NCI-H1436 treated with DMSO at 0.1 percent for 48 hours (cell line): ENCODE results near the gene ACOXL.
"Not testable (repeated sequence)": the region's sequence is repeated elsewhere in the genome, so short reads cannot be mapped to it uniquely, and the experiment has no call there.

ENCODE experiments used
- DNase-seq: peaks from one replicate; lab custom pipeline; 2025; lab: John Stamatoyannopoulos, UW

ACOXL gene

DNA sequence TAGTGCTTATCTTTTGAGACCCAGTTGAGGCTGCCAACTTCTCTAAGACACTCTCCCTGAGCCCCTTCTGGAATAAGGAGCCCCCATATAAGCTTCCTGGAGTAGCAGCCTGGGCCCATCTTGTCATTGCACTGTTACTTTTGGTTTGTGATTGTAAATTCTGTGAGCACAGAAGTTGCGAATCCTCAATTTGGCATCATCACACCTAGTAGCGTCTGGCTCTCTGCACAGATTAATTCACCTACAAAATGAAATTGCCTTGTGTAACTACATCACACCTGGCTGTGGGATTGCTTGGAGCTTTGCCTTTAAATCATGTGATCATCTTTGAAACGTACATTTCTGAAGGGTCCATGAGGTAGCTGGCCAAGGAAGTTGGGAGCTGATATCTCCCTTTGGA is 195.2 kb downstream of the ACOXL start:
- no peak for DNase-seq

DNA sequence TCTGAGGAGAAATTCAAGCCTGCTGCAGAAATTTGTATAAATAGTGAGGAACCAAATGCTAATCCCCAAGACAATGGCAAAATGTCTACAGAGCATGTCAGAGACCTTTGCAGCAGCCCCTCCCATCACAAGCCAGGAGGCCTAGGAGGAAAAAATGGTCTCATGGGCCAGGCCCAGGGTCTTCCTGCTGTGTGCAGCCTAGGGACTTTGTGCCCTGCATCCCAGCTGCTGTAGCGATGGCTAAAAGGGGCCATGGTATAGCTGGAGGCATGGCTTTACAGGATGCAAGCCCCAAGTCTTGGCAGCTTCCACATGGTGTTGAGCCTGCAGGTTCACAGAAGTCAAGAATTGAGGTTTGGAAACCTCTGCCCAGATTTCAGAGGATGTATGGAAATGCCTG is 197.2 kb downstream of the ACOXL start:
- DNase-seq = no peak

DNA sequence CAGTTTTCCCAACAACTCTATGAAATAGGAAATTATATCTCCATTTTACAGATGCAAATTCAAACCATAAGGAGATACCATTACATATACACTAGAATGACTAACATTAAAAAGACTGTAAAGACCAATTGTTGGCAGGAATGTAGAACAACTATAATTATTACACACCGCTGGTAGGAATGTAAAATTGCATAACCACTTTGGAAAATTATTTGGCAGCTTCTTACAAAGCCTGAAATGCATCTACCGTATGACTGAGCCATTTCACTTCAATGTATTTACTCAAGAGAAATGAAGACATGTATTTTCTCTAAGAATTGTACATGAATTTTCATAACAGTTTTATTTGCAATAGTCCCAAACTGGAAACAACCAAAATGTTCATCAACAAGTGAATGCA is 199.3 kb downstream of the ACOXL start:
- no peak for DNase-seq

GRCh38 chr2:110933420-110933819 is 201.0 kb downstream of the ACOXL start:
- no peak for DNase-seq

- no peak for DNase-seq
Measured at GRCh38 chr2:110934948-110935347, 202.6 kb downstream of the ACOXL start.

- DNase-seq = no peak
Measured at GRCh38 chr2:110940376-110940910, 208.1 kb downstream of the ACOXL start.

- DNase-seq = no peak
Measured at GRCh38 chr2:110941226-110941625, 208.9 kb downstream of the ACOXL start.

DNA sequence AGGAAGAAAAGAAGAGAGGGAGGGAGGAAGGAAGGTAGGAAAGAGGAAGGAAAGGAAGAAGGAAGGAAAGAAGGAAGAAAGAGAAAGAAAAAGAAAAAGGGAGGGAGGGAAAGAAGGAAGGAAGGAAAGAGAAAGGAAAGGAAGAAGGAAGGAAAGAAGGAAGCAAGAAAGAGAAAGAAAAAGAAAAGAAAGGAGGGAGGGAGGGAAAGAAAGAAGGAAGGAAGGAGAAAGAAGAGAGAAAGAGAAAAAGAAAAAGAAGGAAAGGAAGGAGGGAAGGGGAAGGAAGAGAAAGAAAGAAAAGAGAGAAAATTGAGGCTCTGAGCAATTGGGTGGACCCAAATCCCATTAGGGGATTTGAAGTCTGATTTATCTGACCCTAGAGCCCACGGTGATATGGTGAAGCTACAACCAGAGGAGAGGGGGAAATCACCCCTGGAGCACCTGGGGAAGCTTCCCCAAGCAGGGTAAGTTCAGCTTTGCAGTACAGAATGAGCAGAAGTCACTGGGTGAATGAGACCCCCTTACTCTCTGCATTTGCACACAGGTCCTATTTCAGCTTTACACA is 210.8 kb downstream of the ACOXL start:
- DNase-seq = no peak

- DNase-seq = no peak
Measured at GRCh38 chr2:110946902-110947301, 214.5 kb downstream of the ACOXL start.

GRCh38 chr2:110948027-110948674 is 215.8 kb downstream of the ACOXL start:
- DNase-seq = no peak

DNA sequence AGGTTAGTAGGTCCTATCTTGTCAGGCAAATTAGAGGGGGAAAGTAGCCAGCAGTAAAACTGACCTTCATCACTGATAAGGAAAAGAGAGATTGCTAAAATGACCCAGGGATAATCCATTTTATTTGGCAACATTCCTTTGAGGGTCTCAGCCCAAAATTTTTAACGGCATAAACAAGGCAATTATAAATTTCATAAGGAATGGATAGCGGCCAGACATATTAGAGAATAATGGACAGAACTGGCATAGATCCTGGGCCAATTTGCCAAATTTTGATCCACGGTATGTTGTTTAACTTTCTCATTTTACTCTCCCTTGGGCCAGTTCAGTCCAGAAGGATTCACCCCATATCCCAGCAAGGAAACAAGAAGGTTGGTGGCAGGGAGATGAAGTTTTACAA is 217.9 kb downstream of the ACOXL start:
- no peak for DNase-seq

- no peak for DNase-seq
Measured at GRCh38 chr2:110955045-110955444, 222.7 kb downstream of the ACOXL start.

- no peak for DNase-seq
Measured at GRCh38 chr2:110955556-110955955, 223.2 kb downstream of the ACOXL start.

DNA sequence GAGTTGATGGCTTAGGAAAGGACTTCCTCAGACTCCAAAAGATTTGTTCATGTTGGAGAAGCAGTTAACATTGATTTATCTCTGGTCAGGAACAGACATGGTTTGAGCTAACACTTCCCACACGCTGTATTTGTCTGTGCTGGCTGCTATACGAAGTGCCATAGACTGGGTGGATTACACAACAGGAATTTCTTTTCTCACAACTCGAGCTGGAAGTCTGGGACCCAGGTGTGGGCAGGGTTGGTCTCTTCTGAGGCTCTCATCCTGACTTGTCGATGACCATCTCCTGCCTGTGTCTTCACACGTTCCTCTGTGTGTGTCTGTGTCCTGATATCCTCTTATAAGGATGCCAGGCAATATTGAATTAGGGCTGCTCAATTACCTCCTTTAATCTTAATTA is 224.9 kb downstream of the ACOXL start:
- no peak for DNase-seq

GRCh38 chr2:110958346-110959119 is 226.2 kb downstream of the ACOXL start:
- no peak for DNase-seq

GRCh38 chr2:110959198-110959597 is 226.8 kb downstream of the ACOXL start:
- DNase-seq = no peak

DNA sequence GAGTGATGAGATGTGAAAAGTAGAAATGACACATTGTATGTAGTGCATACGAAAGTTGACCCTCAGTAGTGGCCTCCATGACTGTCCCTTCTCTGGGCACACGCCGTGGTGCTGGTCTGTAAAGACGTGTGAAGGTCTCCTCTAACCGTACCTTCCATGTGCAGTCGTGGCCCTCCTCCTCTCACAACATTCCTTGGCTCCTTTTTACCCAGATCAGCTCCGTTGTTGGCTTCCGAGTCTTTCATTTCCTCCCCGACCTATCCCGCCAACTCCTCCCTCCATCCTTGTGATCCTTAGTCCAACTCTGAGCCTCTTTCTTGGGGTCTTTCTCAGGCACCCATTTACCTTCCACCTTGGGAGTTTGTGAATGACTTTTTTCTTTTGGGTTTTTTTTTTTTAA is 227.9 kb downstream of the ACOXL start:
- DNase-seq = no peak

DNA sequence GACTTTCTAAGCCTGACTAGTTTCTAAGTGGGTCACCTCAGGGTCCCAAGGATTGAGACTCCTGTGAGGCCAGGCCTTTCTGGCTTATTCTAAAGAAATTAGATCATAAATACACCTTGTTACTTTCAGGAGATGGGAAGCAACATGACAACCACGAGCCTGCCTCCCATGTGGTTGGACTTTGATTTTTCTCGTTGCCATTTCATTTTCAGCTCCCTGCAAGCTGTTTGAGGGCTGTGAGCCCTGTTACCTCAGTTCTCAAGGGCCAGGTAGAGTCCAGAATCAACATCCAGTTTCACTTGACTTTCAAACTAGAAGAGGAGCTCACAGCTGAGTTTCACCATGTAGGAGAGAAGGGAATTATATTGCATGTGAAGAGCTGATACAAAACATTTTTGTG is 228.6 kb downstream of the ACOXL start:
- DNase-seq = no peak

DNA sequence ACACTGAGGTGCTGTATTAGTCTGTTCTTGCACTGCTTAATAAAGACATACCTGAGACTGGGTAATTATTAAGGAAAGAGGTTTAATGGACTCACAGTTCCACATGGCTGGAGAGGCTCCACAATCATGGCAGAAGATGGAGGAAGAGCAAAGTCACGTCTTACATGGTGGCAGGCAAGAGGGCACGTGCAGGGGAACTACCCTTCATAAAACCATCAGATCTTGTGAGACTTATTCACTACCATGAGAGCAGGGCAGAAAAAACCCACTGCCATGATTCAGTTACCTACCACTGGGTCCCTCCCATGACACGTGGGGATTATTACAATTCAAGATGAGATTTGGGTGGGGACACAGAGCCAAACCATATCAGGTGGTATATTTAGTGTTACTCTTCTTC is 229.3 kb downstream of the ACOXL start:
- not testable (repeated sequence) for DNase-seq

GRCh38 chr2:110969696-110970095 is 237.3 kb downstream of the ACOXL start:
- no peak for DNase-seq

GRCh38 chr2:110970201-110970600 is 237.8 kb downstream of the ACOXL start:
- DNase-seq = no peak

DNA sequence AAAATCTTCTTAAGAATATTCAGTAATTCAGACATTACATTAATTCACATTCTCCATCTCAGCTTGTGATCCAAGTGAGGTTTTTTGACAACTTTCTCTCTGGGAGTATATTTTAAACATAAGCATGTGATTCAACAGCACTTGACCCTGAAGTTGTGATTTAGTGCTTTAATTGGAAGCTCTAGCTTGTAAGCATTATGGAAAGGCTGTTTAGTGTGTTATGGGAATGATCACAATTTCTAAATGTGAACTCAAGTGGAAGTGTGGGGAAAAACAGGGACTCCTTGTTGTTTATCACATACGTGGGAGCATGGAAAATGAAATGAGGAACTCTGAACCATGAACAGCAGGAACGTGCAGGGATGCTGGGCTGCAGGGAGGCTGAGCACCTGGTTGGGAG is 239.4 kb downstream of the ACOXL start:
- no peak for DNase-seq

DNA sequence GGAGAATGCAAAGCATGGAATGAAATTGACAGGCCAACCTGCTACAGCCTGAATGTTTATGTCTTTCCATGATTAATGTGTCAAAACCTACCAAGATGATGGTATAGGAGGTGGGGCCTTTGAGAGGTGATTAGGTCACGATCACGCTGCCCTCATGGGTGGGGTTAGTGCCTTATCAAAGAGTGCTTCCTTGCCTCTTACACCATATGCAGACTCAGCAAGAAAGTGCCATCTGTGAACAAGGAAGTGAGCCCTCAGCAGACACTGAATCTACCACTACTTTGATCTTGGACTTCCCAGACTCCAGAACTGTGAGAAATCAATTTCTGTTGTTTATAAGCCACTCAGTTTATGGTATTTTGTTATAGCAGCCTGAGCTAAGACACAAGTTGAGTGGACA is 240.9 kb downstream of the ACOXL start:
- no peak for DNase-seq
